K562 (cell line): Measurements from ENCODE around the gene DPCD. TPM values are rescaled to one million over a fixed set of nuclear protein-coding genes. Genes with fewer than 3 reads are reported as not detected.

Source experiments
- ATAC-seq: fragments of 200-7000 bp; cut with Tn5 transposase; 3 replicates; pipeline ENCODE4 v1.9.1; 2020; ENCODE audit warnings: moderate library complexity
- BruUV-seq: library from RNA; stranded (reverse); fragments of 400-500 nt; replicated peaks from 2 replicates; lab custom pipeline; 2021; lab: Mats Ljungman, UMichigan
- CTCF ChIA-PET: fragments of 300-600 bp; formaldehyde crosslinking; extraction: SDS; loops from one replicate; lab custom pipeline; 2021; ENCODE audit warnings: low intra/inter-chr PET ratio; lab: Yijun Ruan, JAX
- POLR2A ChIA-PET: fragments of 300-600, 350-650 bp; sonication (Branson Sonifier 250); formaldehyde crosslinking; extraction: SDS; loops from one replicate; lab custom pipeline; 2021; ENCODE audit warnings: antibody characterized with exemption, inconsistent platforms; lab: Yijun Ruan, JAX
- DNase-seq, 4 experiments: peaks; one replicate each; pipeline versions ENCODE4 v3.0.0 to v3.0.0-alpha.2; 2011 to 2018; ENCODE audit warnings: low spot score in 3 of 4, mixed read lengths in 3 of 4; ENCODE audit errors: extremely low read depth in 1 of 4
- FAIRE-seq: peaks from 2 replicates; lab custom pipeline; 2011; peaks lifted over from hg19 to GRCh38; lab: Jason Lieb, UNC
- H2AFZ ChIP-seq: 2 replicates; pipeline ENCODE4 v1.6.0; 2011; ENCODE audit warnings: low read depth, low read length, control low read depth, inconsistent platforms
- H3K27ac ChIP-seq: fragments of 200-600 bp; 3 replicates; pipeline ENCODE4 v1.8.0; 2011; ENCODE audit warnings: low read depth, mild to moderate bottlenecking, control low read depth, inconsistent platforms, low read length, moderate library complexity, mixed read lengths; ENCODE audit errors: extremely low read depth
- H3K27me3 ChIP-seq, 2 experiments: fragments of 300-600 bp in 1 of 2; 2 replicates in 1 of 2; 3 replicates in 1 of 2; pipeline versions ENCODE4 v1.6.0 to v1.8.0; 2011; ENCODE audit warnings: inconsistent platforms in 2 of 2, low read length in 2 of 2, mild to moderate bottlenecking in 1 of 2, mixed read lengths in 1 of 2, moderate library complexity in 1 of 2; ENCODE audit not compliant: control insufficient read depth in 2 of 2, insufficient read depth in 2 of 2
- H3K36me3 ChIP-seq: fragments of 300-600 bp; 3 replicates; pipeline ENCODE4 v1.8.0; 2011; ENCODE audit warnings: mild to moderate bottlenecking, low read length, inconsistent platforms; ENCODE audit not compliant: control insufficient read depth, insufficient read depth
- H3K4me1 ChIP-seq, 2 experiments: fragments of 200-600 bp in 1 of 2; replicated peaks in 1 of 2; 2 replicates in 1 of 2; 3 replicates in 1 of 2; pipeline versions ENCODE4 v1.5.1 to v1.8.0; 2011; ENCODE audit warnings: inconsistent platforms in 2 of 2, low read length in 2 of 2, mild to moderate bottlenecking in 1 of 2, mixed read lengths in 1 of 2, moderate library complexity in 1 of 2; ENCODE audit not compliant: control insufficient read depth in 2 of 2, insufficient read depth in 2 of 2
- H3K4me2 ChIP-seq: 2 replicates; pipeline ENCODE4 v1.6.1; 2011; ENCODE audit warnings: low read length, control low read depth, inconsistent platforms, mixed read lengths; ENCODE audit not compliant: insufficient read depth
- H3K4me3 ChIP-seq: fragments of 200-600 bp; sonication (generic), shearing (Covaris generic); 2 replicates; pipeline ENCODE4 v1.5.1; 2016; ENCODE audit warnings: control low read depth, inconsistent platforms
- H3K79me2 ChIP-seq: fragments of 200-600 bp; 3 replicates; pipeline ENCODE4 v1.8.0; 2011; ENCODE audit warnings: low read length, inconsistent platforms; ENCODE audit not compliant: control insufficient read depth, insufficient read depth
- H3K9ac ChIP-seq, 2 experiments: 2 replicates each; pipeline versions ENCODE4 v1.6.0 to v1.6.1; 2011; ENCODE audit warnings: low read depth in 2 of 2, low read length in 2 of 2, control low read depth in 1 of 2, inconsistent platforms in 1 of 2, mild to moderate bottlenecking in 1 of 2, mixed read lengths in 1 of 2; ENCODE audit not compliant: insufficient read depth in 1 of 2
- H3K9me1 ChIP-seq: one replicate; pipeline ENCODE4 v1.6.0; 2011; ENCODE audit warnings: inconsistent platforms, mild to moderate bottlenecking, low read length, moderate library complexity; ENCODE audit not compliant: control insufficient read depth, insufficient read depth
- H3K9me3 ChIP-seq: replicated peaks from 2 replicates; pipeline ENCODE4 v1.5.1; 2011; ENCODE audit warnings: low read depth, low read length, inconsistent platforms; ENCODE audit not compliant: control insufficient read depth, insufficient read depth
- H4K20me1 ChIP-seq: replicated peaks from 2 replicates; pipeline ENCODE4 v1.6.1; 2011; ENCODE audit warnings: low read length, inconsistent platforms, mixed read lengths; ENCODE audit not compliant: control insufficient read depth, insufficient read depth
- CBX2 ChIP-seq: fragments of 200-600 bp; sonication (generic); IDR thresholded peaks from one replicate; pipeline ENCODE4 v1.6.1; 2012; ENCODE audit warnings: mild to moderate bottlenecking, low read length, inconsistent platforms; ENCODE audit not compliant: insufficient read depth, poor library complexity, severe bottlenecking
- GATAD2B ChIP-seq: fragments of 450-650 bp; IDR thresholded peaks from 2 replicates; pipeline ENCODE4 v1.6.1; 2017; ENCODE audit warnings: mild to moderate bottlenecking, borderline replicate concordance
- HMBOX1 ChIP-seq: sonication (generic); IDR thresholded peaks from 2 replicates; pipeline ENCODE4 v1.6.1; 2016
- LCOR ChIP-seq: sonication (generic); formaldehyde crosslinking; IDR thresholded peaks from 2 replicates; pipeline ENCODE4 v1.8.0; 2022; ENCODE audit warnings: mild to moderate bottlenecking, missing genetic modification reagents
- POLR2G ChIP-seq: fragments of 200-400 bp; formaldehyde crosslinking; IDR thresholded peaks from 2 replicates; pipeline ENCODE4 v1.6.1; 2017; ENCODE audit warnings: low read depth, mild to moderate bottlenecking, antibody characterized with exemption, low read length, moderate library complexity
- RNF219 ChIP-seq: fragments of 250-450 bp; sonication (Bioruptor Pico); IDR thresholded peaks from 2 replicates; pipeline ENCODE4 v1.5.0; 2022; ENCODE audit warnings: mild to moderate bottlenecking
- SMAD3 ChIP-seq: fragments of 450-650 bp; formaldehyde crosslinking; conservative IDR thresholded peaks from 2 replicates; pipeline ENCODE4 v1.4.0; 2020; ENCODE audit warnings: mild to moderate bottlenecking
- TCF3 ChIP-seq: sonication (generic); formaldehyde crosslinking; IDR thresholded peaks from 2 replicates; pipeline ENCODE4 v1.4.0; 2020; ENCODE audit warnings: mild to moderate bottlenecking, missing genetic modification reagents
- TEAD4 ChIP-seq, 2 experiments: sonication (generic) in 1 of 2; formaldehyde crosslinking in 1 of 2; IDR thresholded peaks; 2 replicates each; pipeline versions ENCODE4 v1.6.1 to v1.8.0; 2012 to 2022; ENCODE audit warnings: borderline replicate concordance in 1 of 2, inconsistent platforms in 1 of 2, low read length in 1 of 2, mild to moderate bottlenecking in 1 of 2, missing genetic modification reagents in 1 of 2
- WGBS: fragments of 100-300 bp; shearing (Covaris generic); methylation state at CpG from one replicate; pipeline ENCODE4 v1.1.6; 2016; ENCODE audit warnings: low coverage, mixed read lengths; ENCODE audit not compliant: insufficient coverage; ENCODE audit errors: missing lambda C conversion rate; 5-methylcytosine and 5-hydroxymethylcytosine counted together
- in situ Hi-C: fragments of 300-500 bp; cut with MboI; formaldehyde crosslinking; loops from 4 replicates; pipeline ENCODE4 v1.15.0; 2018; ENCODE audit warnings: inconsistent platforms, mixed read lengths
- intact Hi-C: fragments of 100-400 bp; cut with micrococcal nuclease; formaldehyde crosslinking; loops from 2 replicates; pipeline ENCODE4 v1.14.2; 2022
- polyA plus RNA-seq, 8 experiments: library from polyadenylated mRNA; depleted of rRNA in 4 of 8; stranded (reverse) in 5 of 8; unstranded in 3 of 8; fragments of >200 nt; fragmentation: Nextera tagmentation in 2 of 8; fragmentation: Illumina TruSeq in 1 of 8; extraction: Ambion mirVana in 2 of 8; extraction: Trizol in 1 of 8; gene quantifications; 2 replicates each; pipeline versions ENCODE4 v1.2.1 to v1.2.3, GENCODE V29; 2011 to 2014; ENCODE audit warnings: inconsistent platforms in 1 of 8, missing spikeins in 1 of 8
- total RNA-seq, 7 experiments: library from RNA; depleted of rRNA in 6 of 7; stranded (reverse); fragments of >200 nt in 6 of 7; fragmentation: Illumina TruSeq in 2 of 7; extraction: Trizol in 2 of 7; gene quantifications; 2 replicates each; pipeline versions ENCODE4 v1.2.1 to v1.2.3, GENCODE V29; 2011 to 2021; ENCODE audit warnings: low replicate concordance in 1 of 7
- TF ChIP-seq, protein P1 (sequence below): IDR thresholded peaks from 2 replicates; pipeline ENCODE4 v1.6.1; 2012; ENCODE audit warnings: low read depth, low read length, improper control_type of control experiment, borderline replicate concordance
- TF ChIP-seq, protein P2 (sequence below): fragments of 150-350 bp; conservative IDR thresholded peaks from 2 replicates; pipeline ENCODE4 v1.6.1; 2014; ENCODE audit warnings: low read length
- TF ChIP-seq, protein P3 (sequence below): fragments of 450-650 bp; IDR thresholded peaks from 2 replicates; pipeline ENCODE4 v1.6.1; 2016; ENCODE audit warnings: low read depth, mild to moderate bottlenecking, moderate library complexity

The DPCD gene
- total and polyA plus RNA-seq, 9 of the 15 experiments (the other 6 are each of a cell fraction or from before 2014, with no cell fraction given): 12.1 to 45.2 (median 20.0) TPM

- H3K36me3 ChIP-seq: peaks cover 2% of the 10 kb centered on the region; the same call in 1 of the 3 replicates
- no peak overlapping the region for H2AFZ ChIP-seq
- H3K4me2 ChIP-seq: no peak overlapping the region
- WGBS: 62% methylated on average over 2 of the region's 3 CpGs
- no peaks in the 10 kb centered on the region for H3K79me2 ChIP-seq
- H3K4me1 ChIP-seq: peaks cover 0 to 2% of the 10 kb centered on the region in 2 experiments; a peak in 3 of 5 replicates
- in situ Hi-C loops: no loop called here
- POLR2A ChIA-PET: interaction anchor here (0.7 kb wide), 1 partner anchor 143 kb away, joined by 3 read pairs; no protein-coding TSS in a partner anchor
- no peak overlapping the region for H3K27ac ChIP-seq
- no peaks in the 10 kb centered on the region for H3K27me3 ChIP-seq
- no peaks in the 10 kb centered on the region for H3K9me3 ChIP-seq
- FAIRE-seq (no peak), ATAC-seq (peak; percentile 56), DNase-seq (peak in 1 of 4 experiments; percentile 30)
- intact Hi-C loops: no loop called here
- BruUV-seq: no TSS peak
- CTCF ChIA-PET: no interaction called here
- H4K20me1 ChIP-seq: no peaks in the 10 kb centered on the region
- no peaks in the 10 kb centered on the region for H3K9me1 ChIP-seq
- no peak overlapping the region for H3K9ac ChIP-seq
- H3K4me3 ChIP-seq: no peak overlapping the region
- TF ChIP-seq, protein P1, sequence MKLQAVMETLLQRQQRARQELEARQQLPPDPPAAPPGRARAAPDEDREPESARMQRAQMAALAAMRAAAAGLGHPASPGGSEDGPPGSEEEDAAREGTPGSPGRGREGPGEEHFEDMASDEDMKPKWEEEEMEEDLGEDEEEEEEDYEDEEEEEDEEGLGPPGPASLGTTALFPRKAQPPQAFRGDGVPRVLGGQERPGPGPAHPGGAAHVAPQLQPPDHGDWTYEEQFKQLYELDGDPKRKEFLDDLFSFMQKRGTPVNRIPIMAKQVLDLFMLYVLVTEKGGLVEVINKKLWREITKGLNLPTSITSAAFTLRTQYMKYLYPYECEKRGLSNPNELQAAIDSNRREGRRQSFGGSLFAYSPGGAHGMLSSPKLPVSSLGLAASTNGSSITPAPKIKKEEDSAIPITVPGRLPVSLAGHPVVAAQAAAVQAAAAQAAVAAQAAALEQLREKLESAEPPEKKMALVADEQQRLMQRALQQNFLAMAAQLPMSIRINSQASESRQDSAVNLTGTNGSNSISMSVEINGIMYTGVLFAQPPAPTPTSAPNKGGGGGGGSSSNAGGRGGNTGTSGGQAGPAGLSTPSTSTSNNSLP: no peak
- TF ChIP-seq GATAD2B (no peak), POLR2G (no peak), HMBOX1 (no peak), SMAD3 (CRISPR knock-in tag) (no peak), CBX2 (no peak), TCF3 (CRISPR knock-in tag) (peak; percentile 72), RNF219 (no peak), TEAD4 (IDR thresholded peaks at IDR 0.05; ENCODE audit: low read length) (peak; percentile 41; the same call in 1 of the 2 replicates), TEAD4 (CRISPR knock-in tag; IDR thresholded peaks at IDR 0.05; ENCODE audit: borderline replicate concordance) (no peak), LCOR (CRISPR knock-in tag) (no peak)
- TF ChIP-seq, protein P2, sequence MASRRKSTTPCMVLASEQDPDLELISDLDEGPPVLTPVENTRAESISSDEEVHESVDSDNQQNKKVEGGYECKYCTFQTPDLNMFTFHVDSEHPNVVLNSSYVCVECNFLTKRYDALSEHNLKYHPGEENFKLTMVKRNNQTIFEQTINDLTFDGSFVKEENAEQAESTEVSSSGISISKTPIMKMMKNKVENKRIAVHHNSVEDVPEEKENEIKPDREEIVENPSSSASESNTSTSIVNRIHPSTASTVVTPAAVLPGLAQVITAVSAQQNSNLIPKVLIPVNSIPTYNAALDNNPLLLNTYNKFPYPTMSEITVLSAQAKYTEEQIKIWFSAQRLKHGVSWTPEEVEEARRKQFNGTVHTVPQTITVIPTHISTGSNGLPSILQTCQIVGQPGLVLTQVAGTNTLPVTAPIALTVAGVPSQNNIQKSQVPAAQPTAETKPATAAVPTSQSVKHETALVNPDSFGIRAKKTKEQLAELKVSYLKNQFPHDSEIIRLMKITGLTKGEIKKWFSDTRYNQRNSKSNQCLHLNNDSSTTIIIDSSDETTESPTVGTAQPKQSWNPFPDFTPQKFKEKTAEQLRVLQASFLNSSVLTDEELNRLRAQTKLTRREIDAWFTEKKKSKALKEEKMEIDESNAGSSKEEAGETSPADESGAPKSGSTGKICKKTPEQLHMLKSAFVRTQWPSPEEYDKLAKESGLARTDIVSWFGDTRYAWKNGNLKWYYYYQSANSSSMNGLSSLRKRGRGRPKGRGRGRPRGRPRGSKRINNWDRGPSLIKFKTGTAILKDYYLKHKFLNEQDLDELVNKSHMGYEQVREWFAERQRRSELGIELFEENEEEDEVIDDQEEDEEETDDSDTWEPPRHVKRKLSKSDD: no peak
- TF ChIP-seq, protein P3, sequence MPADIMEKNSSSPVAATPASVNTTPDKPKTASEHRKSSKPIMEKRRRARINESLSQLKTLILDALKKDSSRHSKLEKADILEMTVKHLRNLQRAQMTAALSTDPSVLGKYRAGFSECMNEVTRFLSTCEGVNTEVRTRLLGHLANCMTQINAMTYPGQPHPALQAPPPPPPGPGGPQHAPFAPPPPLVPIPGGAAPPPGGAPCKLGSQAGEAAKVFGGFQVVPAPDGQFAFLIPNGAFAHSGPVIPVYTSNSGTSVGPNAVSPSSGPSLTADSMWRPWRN: no peak
These were observed 35.7 kb upstream of the DPCD start for GRCh38 chr10:101552442-101552841.
